NCI-H187 treated with DMSO at 0.1 percent for 48 hours (cell line): ENCODE data around the gene BCAR3.
"Not testable (repeated sequence)": the region's sequence is repeated elsewhere in the genome, so short reads cannot be mapped to it uniquely, and the experiment has no call there.

ENCODE experiments used
- DNase-seq: peaks from one replicate; lab custom pipeline; 2025; lab: John Stamatoyannopoulos, UW

BCAR3 gene

GRCh38 chr1:93705892-93706500 lies 24.4 kb upstream of the BCAR3 start:
- DNase-seq, result no peak

- DNase-seq, result no peak
Measured at GRCh38 chr1:93704052-93704451, 22.4 kb upstream of the BCAR3 start.

- no peak for DNase-seq
Measured at GRCh38 chr1:93703643-93704042, 22.0 kb upstream of the BCAR3 start.

GRCh38 chr1:93702828-93703183 lies 21.2 kb upstream of the BCAR3 start:
- DNase-seq, result no peak

GRCh38 chr1:93702111-93702827 lies 20.6 kb upstream of the BCAR3 start:
- DNase-seq, result no peak

- DNase-seq, result no peak
Measured at GRCh38 chr1:93701629-93702028, 20.0 kb upstream of the BCAR3 start.

- no peak for DNase-seq
Measured at GRCh38 chr1:93700532-93701469, 19.2 kb upstream of the BCAR3 start.

GRCh38 chr1:93699503-93700168 lies 18.0 kb upstream of the BCAR3 start:
- no peak for DNase-seq

GRCh38 chr1:93699049-93699384 lies 17.4 kb upstream of the BCAR3 start:
- DNase-seq, result no peak

GRCh38 chr1:93698329-93699048 lies 16.9 kb upstream of the BCAR3 start:
- no peak for DNase-seq

- DNase-seq, result not testable (repeated sequence)
Measured at GRCh38 chr1:93697566-93697965, 15.9 kb upstream of the BCAR3 start.

- DNase-seq, result no peak
Measured at GRCh38 chr1:93695411-93696005, 13.9 kb upstream of the BCAR3 start.

GRCh38 chr1:93694819-93695218 lies 13.2 kb upstream of the BCAR3 start:
- DNase-seq, result no peak

GRCh38 chr1:93694039-93694438 lies 12.4 kb upstream of the BCAR3 start:
- DNase-seq, result no peak

GRCh38 chr1:93692983-93693591 lies 11.4 kb upstream of the BCAR3 start:
- no peak for DNase-seq

- DNase-seq, result no peak
Measured at GRCh38 chr1:93692451-93692861, 10.8 kb upstream of the BCAR3 start.

GRCh38 chr1:93692026-93692425 lies 10.4 kb upstream of the BCAR3 start:
- no peak for DNase-seq

- no peak for DNase-seq
Measured at GRCh38 chr1:93690921-93691789, 9.5 kb upstream of the BCAR3 start.

- no peak for DNase-seq
Measured at GRCh38 chr1:93690341-93690740, 8.7 kb upstream of the BCAR3 start.
